ENCODE measurements around the gene GRXCR2. TPM values are rescaled to one million over a fixed set of nuclear protein-coding genes. Genes with fewer than 3 reads are reported as not detected.

Gene GRXCR2
- total and polyA plus RNA-seq, 2 of the 13 experiments (the other 11 are each of a cell fraction or from before 2014, with no cell fraction given), result not detected

DNA sequence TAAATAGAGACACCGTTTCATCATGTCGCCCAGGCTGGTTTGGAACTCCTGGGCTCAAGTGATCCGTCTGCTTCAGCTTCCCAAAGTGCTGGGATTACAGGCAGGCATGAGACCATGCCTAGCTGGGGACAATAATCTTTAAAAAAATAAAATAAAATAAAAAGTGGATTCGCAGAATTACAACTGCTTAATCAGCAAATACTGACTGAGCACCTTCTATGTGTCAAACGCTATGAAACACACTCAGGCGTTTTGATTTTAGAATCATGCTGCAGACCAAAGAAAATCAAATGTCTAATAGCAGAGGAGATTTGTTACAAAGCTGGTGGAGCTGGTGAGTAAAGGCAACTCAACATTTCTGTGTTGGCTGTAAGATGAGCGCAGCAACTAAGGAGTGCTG lies 40.9 kb upstream of the GRXCR2 start:
- Histone ChIP-seq H3K9me3 (ENCODE audit: low read length) (no peaks in the 10 kb centered on the region), H3K27me3 (ENCODE audit: control insufficient read depth in 1 of 2, insufficient read depth in 2 of 2, low read length in 2 of 2) (peaks cover 0 to 5% of the 10 kb centered on the region in 2 experiments; a peak in 2 of 5 replicates), H3K9ac (ENCODE audit: insufficient read depth, low read depth, low read length) (no peak overlapping the region), H3K36me3 (replicated peaks in 1 of 2; ENCODE audit: control insufficient read depth in 1 of 2, insufficient read depth in 2 of 2, low read length in 2 of 2) (no peaks in the 10 kb centered on the region), H3K4me1 (ENCODE audit: insufficient read depth, low read length) (peaks cover 34% of the 10 kb centered on the region), H3K79me2 (ENCODE audit: insufficient read depth, low read length) (no peaks in the 10 kb centered on the region), H4K20me1 (ENCODE audit: insufficient read depth, low read length) (no peaks in the 10 kb centered on the region), H3K4me3 (replicated peaks in 1 of 3; ENCODE audit: insufficient read depth in 1 of 3, low read depth in 2 of 3, low read length in 3 of 3) (no peak overlapping the region), H3K27ac (ENCODE audit: extremely low read length, insufficient read depth, low read length) (no peak overlapping the region), H2AFZ (ENCODE audit: low read length) (no peak overlapping the region), H3K4me2 (ENCODE audit: low read depth, low read length) (no peak overlapping the region)
- CTCF ChIA-PET (ENCODE audit: low intra/inter-chr PET ratio, low total read pairs), result no interaction called here
- no TSS peak for BruUV-seq (replicated peaks)
- in situ Hi-C loops (cut with HindIII; ENCODE audit: extremely low pct_ligation_motif_present, low pct_unique_long_range_greater_than_20kb), result no loop called here
- WGBS (ENCODE audit: low lambda C conversion rate), result 67% methylated on average over 7 of the region's 7 CpGs
- intact Hi-C loops (cut with micrococcal nuclease; ENCODE audit: unreplicated experiment), result no loop called here
- POLR2A ChIA-PET, result no interaction called here
- DNase-seq (ENCODE audit: low spot score) (no peak), FAIRE-seq (no peak), ATAC-seq (no peak)
- TF ChIP-seq, protein P1, sequence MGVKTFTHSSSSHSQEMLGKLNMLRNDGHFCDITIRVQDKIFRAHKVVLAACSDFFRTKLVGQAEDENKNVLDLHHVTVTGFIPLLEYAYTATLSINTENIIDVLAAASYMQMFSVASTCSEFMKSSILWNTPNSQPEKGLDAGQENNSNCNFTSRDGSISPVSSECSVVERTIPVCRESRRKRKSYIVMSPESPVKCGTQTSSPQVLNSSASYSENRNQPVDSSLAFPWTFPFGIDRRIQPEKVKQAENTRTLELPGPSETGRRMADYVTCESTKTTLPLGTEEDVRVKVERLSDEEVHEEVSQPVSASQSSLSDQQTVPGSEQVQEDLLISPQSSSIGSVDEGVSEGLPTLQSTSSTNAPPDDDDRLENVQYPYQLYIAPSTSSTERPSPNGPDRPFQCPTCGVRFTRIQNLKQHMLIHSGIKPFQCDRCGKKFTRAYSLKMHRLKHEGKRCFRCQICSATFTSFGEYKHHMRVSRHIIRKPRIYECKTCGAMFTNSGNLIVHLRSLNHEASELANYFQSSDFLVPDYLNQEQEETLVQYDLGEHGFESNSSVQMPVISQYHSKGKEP (CRISPR knock-in tag; IDR thresholded peaks at IDR 0.05), result no peak
- TF ChIP-seq MAFF (IDR thresholded peaks at IDR 0.05; ENCODE audit: low read depth, low read length) (peak; percentile 81), HNRNPL (IDR thresholded peaks at IDR 0.05; ENCODE audit: low read depth, low read length) (no peak), MAFK (conservative IDR thresholded peaks at IDR 0.05 in 1 of 2, IDR thresholded peaks at IDR 0.05 in 1 of 2; ENCODE audit: low read length in 2 of 2) (peak; percentile 76 to 88), MIER3 (CRISPR knock-in tag; IDR thresholded peaks at IDR 0.05; ENCODE audit: borderline replicate concordance) (no peak)

DNA sequence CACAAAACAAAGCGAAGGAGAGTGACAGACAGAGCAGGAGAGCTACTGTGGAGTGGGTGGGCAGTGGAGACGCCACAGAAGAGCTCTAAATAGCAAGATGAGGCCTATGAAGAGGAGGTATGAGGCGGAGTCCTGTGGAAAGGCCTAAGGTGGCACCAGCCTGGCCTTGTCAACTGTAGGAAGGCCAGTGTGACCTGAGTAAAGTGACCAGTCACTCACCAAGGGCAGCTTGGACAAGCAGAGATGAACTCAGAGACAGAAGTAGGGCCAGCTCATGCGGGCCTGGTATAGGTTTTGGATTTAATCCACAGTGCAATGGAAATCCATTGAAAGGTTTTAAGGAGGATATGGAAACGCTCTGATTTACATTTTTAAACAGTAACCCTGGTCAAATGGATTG lies 39.8 kb upstream of the GRXCR2 start:
- TF ChIP-seq, protein P2, sequence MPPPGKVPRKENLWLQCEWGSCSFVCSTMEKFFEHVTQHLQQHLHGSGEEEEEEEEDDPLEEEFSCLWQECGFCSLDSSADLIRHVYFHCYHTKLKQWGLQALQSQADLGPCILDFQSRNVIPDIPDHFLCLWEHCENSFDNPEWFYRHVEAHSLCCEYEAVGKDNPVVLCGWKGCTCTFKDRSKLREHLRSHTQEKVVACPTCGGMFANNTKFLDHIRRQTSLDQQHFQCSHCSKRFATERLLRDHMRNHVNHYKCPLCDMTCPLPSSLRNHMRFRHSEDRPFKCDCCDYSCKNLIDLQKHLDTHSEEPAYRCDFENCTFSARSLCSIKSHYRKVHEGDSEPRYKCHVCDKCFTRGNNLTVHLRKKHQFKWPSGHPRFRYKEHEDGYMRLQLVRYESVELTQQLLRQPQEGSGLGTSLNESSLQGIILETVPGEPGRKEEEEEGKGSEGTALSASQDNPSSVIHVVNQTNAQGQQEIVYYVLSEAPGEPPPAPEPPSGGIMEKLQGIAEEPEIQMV (CRISPR knock-in tag; IDR thresholded peaks at IDR 0.05; ENCODE audit: low read depth), result no peak
- TF ChIP-seq MTF1 (CRISPR knock-in tag; IDR thresholded peaks at IDR 0.05), result no peak
- TF ChIP-seq ZNF564 (CRISPR knock-in tag; IDR thresholded peaks at IDR 0.05), result no peak
- TF ChIP-seq, protein P3, sequence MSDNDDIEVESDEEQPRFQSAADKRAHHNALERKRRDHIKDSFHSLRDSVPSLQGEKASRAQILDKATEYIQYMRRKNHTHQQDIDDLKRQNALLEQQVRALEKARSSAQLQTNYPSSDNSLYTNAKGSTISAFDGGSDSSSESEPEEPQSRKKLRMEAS (IDR thresholded peaks at IDR 0.05), result no peak
- no peak for TF ChIP-seq NR3C1 (CRISPR knock-in tag; IDR thresholded peaks at IDR 0.05)
- no TSS peak for BruUV-seq (replicated peaks)
- no peak overlapping the region for H3K4me3 ChIP-seq (replicated peaks in 1 of 3; ENCODE audit: insufficient read depth in 1 of 3, low read depth in 2 of 3, low read length in 3 of 3)
- 56% methylated on average over 5 of the region's 5 CpGs for WGBS (ENCODE audit: low lambda C conversion rate)
- DNase-seq (ENCODE audit: low spot score) (no peak), ATAC-seq (peak; percentile 23; the same call in 2 of the 3 replicates), FAIRE-seq (no peak)
- peaks cover 23% of the 10 kb centered on the region for H3K4me1 ChIP-seq (ENCODE audit: insufficient read depth, low read length)
- ChIA-PET POLR2A (no interaction called here), CTCF (ENCODE audit: low intra/inter-chr PET ratio, low total read pairs) (no interaction called here)
- no peak overlapping the region for H2AFZ ChIP-seq (ENCODE audit: low read length)
- H3K9ac ChIP-seq (ENCODE audit: insufficient read depth, low read depth, low read length), result no peak overlapping the region
- H3K27ac ChIP-seq (ENCODE audit: extremely low read length, insufficient read depth, low read length), result no peak overlapping the region
- in situ Hi-C loops (cut with HindIII; ENCODE audit: extremely low pct_ligation_motif_present, low pct_unique_long_range_greater_than_20kb), result no loop called here
- no peaks in the 10 kb centered on the region for H3K36me3 ChIP-seq (replicated peaks in 1 of 2; ENCODE audit: control insufficient read depth in 1 of 2, insufficient read depth in 2 of 2, low read length in 2 of 2)
- H3K4me2 ChIP-seq (ENCODE audit: low read depth, low read length), result peak overlapping the region; percentile 4; the same call in 1 of the 2 replicates
- no peaks in the 10 kb centered on the region for H3K27me3 ChIP-seq (ENCODE audit: control insufficient read depth in 1 of 2, insufficient read depth in 2 of 2, low read length in 2 of 2)
- no peaks in the 10 kb centered on the region for H3K79me2 ChIP-seq (ENCODE audit: insufficient read depth, low read length)
- no peaks in the 10 kb centered on the region for H4K20me1 ChIP-seq (ENCODE audit: insufficient read depth, low read length)
- no peaks in the 10 kb centered on the region for H3K9me3 ChIP-seq (ENCODE audit: low read length)
- intact Hi-C loops (cut with micrococcal nuclease; ENCODE audit: unreplicated experiment), result no loop called here
